ENCODE results near the gene HMGN4. TPM values are rescaled to one million over a fixed set of nuclear protein-coding genes. Genes with fewer than 3 reads are reported as not detected.

HMGN4 gene
- total and polyA plus RNA-seq, 2 of the 8 experiments (the other 6 are each of a cell fraction or from before 2014, with no cell fraction given): 23.4 to 66.4 TPM

GRCh38 chr6:26550250-26550993 lies 12.3 kb downstream of the HMGN4 start (continued):
- no peak for TF ChIP-seq CHD7 (IDR thresholded peaks at IDR 0.05; ENCODE audit: insufficient replicate concordance, low read length)
- no peak; the same call in 1 of the 2 replicates for TF ChIP-seq POLR2AphosphoS5 (IDR thresholded peaks at IDR 0.05; ENCODE audit: low read depth, low read length)
- TF ChIP-seq FOSL1 (IDR thresholded peaks at IDR 0.05; ENCODE audit: insufficient read depth, low read depth, low read length): no peak
- TF ChIP-seq SIX5 (IDR thresholded peaks at IDR 0.05; ENCODE audit: low read depth, low read length): no peak
- no peak for TF ChIP-seq EP300 (IDR thresholded peaks at IDR 0.05; ENCODE audit: borderline replicate concordance in 1 of 2, low read depth in 2 of 2, low read length in 2 of 2)
- TF ChIP-seq BRCA1 (IDR thresholded peaks at IDR 0.05; ENCODE audit: low read depth, low read length): no peak
- TF ChIP-seq TEAD4 (IDR thresholded peaks at IDR 0.05; ENCODE audit: low read depth, low read length): peak; percentile 19; the same call in 1 of the 2 replicates
- peak; percentile 31; the same call in 1 of the 2 replicates for TF ChIP-seq KDM1A (IDR thresholded peaks at IDR 0.05; ENCODE audit: borderline replicate concordance, low read length)
- TF ChIP-seq NANOG (IDR thresholded peaks at IDR 0.05; ENCODE audit: insufficient read depth, low read depth, low read length, poor library complexity, severe bottlenecking): no peak
- TF ChIP-seq CBX8 (IDR thresholded peaks at IDR 0.05; ENCODE audit: borderline replicate concordance, low read depth, low read length): no peak
